Naive B cell (primary cell): ENCODE results near the gene SNCB. TPM values are rescaled to one million over a fixed set of nuclear protein-coding genes. Genes with fewer than 3 reads are reported as not detected.
"Not testable (repeated sequence)": the region's sequence is repeated elsewhere in the genome, so short reads cannot be mapped to it uniquely, and the experiment has no call there.

ENCODE experiments used
- ATAC-seq, 2 donors: fragments of 150-1000 bp; cut with Tn5 transposase; 2 replicates each; pipeline ENCODE4 v1.10.0; 2021; ENCODE audit warnings: low read depth in 2 of 2, mild to moderate bottlenecking in 2 of 2, moderate library complexity in 2 of 2
- DNase-seq: peaks from one replicate; pipeline ENCODE4 v3.0.0; 2022
- H3K27ac Mint-ChIP-seq, 6 donors: one replicate each; pipeline ENCODE4 v1.8.0; 2020 to 2022; ENCODE audit warnings: mild to moderate bottlenecking in 6 of 6, mixed read lengths in 6 of 6, moderate library complexity in 5 of 6, inconsistent platforms in 2 of 6
- H3K27me3 Mint-ChIP-seq, 3 donors: one replicate each; pipeline ENCODE4 v1.8.0; 2021 to 2022; ENCODE audit warnings: mixed read lengths in 3 of 3, mild to moderate bottlenecking in 1 of 3
- H3K36me3 Mint-ChIP-seq, 2 donors: one replicate each; pipeline ENCODE4 v1.8.0; 2020 to 2022; ENCODE audit warnings: mixed read lengths in 2 of 2, inconsistent platforms in 1 of 2, mild to moderate bottlenecking in 1 of 2
- H3K4me1 Mint-ChIP-seq, 3 donors: one replicate each; pipeline ENCODE4 v1.8.0; 2020 to 2022; ENCODE audit warnings: mixed read lengths in 3 of 3, inconsistent platforms in 1 of 3, mild to moderate bottlenecking in 1 of 3, moderate library complexity in 1 of 3
- H3K4me3 Mint-ChIP-seq, 8 donors: one replicate each; pipeline ENCODE4 v1.8.0; 2020 to 2022; ENCODE audit warnings: mild to moderate bottlenecking in 8 of 8, mixed read lengths in 8 of 8, moderate library complexity in 8 of 8, inconsistent platforms in 2 of 8
- H3K9me3 Mint-ChIP-seq, 7 donors: one replicate each; pipeline ENCODE4 v1.8.0; 2020 to 2022; ENCODE audit warnings: mixed read lengths in 7 of 7, mild to moderate bottlenecking in 5 of 7, inconsistent platforms in 2 of 7, moderate library complexity in 1 of 7
- polyA plus RNA-seq, 6 donors: library from polyadenylated mRNA; unstranded; fragments of 300-500 nt; fragmentation: Illumina TruSeq; gene quantifications; one replicate each; pipeline ENCODE4 v1.2.3, GENCODE V29; 2021; ENCODE audit warnings: low read depth in 6 of 6

The SNCB gene
- polyA plus RNA-seq, 6 donors from 2014 or later, result 0.34 to 1.1 (median 1.0) TPM; not detected in 1

DNA sequence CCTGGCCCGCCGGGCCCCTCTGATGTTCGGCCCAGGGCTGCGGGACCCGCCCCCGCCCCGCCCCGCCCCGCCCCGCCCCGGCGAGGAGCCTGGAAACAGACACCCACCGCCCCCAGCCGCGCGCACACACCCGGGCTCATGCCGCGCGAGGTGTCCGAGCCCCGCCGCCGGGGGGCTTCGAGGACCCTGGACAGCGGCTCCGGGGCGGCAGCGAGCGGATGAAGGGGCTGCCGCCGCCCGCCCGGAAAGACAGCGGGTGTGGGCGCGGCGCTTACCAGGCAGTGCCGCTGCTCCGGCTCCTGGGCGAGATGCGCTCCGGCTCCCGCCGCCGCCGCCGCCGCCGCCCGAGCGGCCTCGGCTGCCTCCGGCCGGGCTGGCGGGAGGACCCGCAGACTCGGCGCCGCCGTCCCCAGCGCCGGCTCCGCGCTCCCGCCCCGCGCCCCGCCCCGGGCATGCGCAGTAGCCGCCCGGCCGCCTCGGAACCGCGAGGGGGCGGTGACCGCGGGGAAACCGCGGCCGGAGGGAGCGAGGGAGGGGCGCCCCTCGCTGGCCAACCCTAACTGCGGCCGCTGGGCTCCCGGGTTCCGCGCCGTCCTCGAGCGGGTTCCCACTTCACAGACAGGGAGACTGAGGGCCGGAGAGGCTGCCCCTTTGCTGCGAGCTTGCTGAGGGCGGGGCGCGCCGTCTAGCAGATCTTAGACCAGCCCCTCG lies 20.5 kb downstream of the SNCB start, which contains the start of gene GPRIN1:
GPRIN1 (minus strand) TSS at position 433 of the 711 bp plus-strand sequence. CDS start 10,322 bp downstream, outside the sequence.
- DNase-seq (peak; percentile 66), ATAC-seq (peak; percentile 65 to 74)
- Mint-ChIP-seq H3K27me3 (peaks cover 19 to 36% (median 27%) of the 10 kb centered on the region in 3 donors), H3K9me3 (no peaks in the 10 kb centered on the region), H3K4me1 (peaks cover 10 to 18% (median 15%) of the 10 kb centered on the region in 3 donors), H3K36me3 (no peaks in the 10 kb centered on the region), H3K4me3 (peak within 1 kb of the TSS; percentile 87 to 98 (median 94)), H3K27ac (peak within 1 kb of the TSS in 5 of 6 donors; percentile 27 to 96 (median 78))

DNA sequence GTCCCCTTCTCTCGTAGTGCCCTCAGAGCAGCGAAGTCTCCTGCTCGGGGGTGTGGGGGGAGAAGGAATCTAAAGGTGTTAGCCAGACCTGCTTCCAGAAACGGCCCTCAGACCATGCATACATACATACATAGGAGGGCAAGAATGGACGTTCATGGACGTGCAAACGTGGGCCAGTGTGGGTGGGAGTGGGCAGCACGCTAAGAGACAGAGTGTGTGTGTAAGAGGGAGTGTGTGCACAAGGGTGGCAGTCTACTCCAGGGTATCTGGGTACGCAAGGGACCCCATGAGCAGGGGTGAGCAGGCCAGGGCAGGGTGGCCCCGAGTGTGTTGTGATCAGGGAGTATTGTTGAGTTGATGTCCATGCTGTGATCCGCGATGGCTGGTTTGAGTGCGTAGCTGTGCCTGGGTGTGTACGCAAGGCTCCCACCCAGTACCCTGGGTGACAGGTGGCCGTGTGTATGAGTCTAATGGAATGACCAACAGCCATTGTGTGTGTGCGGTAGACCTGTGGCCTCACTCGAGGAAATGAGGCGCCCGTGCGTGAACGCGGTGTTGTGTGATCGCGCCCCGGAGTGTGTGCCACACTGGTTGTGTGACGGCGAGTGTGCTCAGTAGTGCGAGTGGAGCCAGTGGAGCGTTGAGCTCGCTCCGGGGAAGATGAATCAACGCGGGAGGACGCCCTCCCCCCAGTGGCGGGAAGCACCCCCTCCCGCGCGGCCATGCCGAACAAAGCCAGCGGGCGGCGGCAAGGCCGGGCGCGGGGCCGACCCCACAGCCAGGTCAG lies 21.2 kb downstream of the SNCB start:
- peak; percentile 62 to 67 for ATAC-seq
- no peaks in the 10 kb centered on the region for H3K9me3 Mint-ChIP-seq
- peaks cover 19 to 29% (median 21%) of the 10 kb centered on the region in 3 donors for H3K27me3 Mint-ChIP-seq
- H3K4me3 Mint-ChIP-seq, result peak overlapping the region; percentile 87 to 98 (median 94)
- H3K27ac Mint-ChIP-seq, result peak overlapping the region in 4 of 6 donors; percentile 54 to 96 (median 84)
- H3K36me3 Mint-ChIP-seq, result no peaks in the 10 kb centered on the region
- H3K4me1 Mint-ChIP-seq, result peaks cover 10 to 18% (median 15%) of the 10 kb centered on the region in 3 donors
- no peak for DNase-seq

DNA sequence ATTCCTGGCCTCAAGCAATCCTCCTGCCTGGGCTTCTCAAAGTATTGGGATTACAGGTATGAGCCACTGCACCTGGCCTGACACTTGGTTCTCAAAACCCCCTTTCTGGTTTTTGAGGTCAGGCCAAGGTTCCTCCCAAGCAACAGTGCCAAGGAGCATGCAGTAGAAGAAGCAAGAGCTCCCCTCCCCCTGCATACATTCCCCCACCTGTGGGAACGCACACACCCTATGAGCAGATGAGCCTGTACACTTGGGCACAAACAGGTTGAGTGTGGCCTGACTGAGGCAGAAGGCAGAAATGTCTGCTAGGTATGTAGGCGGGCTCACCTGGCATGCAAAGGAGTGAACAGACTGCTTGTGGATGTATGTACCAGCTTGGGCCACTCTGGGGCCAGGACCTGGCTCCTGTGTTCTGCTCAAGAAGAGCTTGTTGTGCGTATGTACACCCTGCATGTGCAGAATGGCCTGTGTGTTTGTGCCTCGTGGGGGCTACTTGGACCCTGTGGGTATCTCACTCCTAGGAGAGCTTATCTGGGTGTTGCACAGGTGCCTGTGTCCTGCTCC lies 22.1 kb downstream of the SNCB start:
- Mint-ChIP-seq H3K9me3 (no peaks in the 10 kb centered on the region), H3K4me1 (peaks cover 10 to 18% (median 15%) of the 10 kb centered on the region in 3 donors), H3K27me3 (peaks cover 14 to 19% (median 15%) of the 10 kb centered on the region in 3 donors), H3K4me3 (peak overlapping the region; percentile 87 to 98 (median 94)), H3K36me3 (no peaks in the 10 kb centered on the region), H3K27ac (no peak overlapping the region)
- DNase-seq (no peak), ATAC-seq (no peak)

DNA sequence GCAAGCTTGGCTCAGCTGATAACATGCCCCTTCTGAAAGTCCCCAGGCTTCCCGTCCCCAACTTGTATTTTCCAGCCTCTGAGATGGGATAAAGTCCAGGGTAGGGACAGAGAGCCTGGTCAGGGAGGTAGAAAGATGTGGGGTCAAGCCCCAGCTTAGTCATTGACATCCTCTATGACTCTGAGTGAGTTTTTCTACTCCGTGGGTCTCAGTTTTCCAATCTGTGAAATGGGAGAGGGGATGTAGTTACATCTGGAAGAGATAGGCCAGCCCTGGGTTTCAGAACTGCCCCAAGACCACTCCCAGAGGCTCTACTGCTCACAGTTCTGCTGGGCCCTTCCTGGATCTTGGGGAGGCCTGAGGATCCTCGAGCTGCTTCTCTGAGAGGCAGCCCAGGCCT lies 23.5 kb downstream of the SNCB start:
- H3K27ac Mint-ChIP-seq, result no peak overlapping the region
- no peaks in the 10 kb centered on the region for H3K9me3 Mint-ChIP-seq
- H3K4me1 Mint-ChIP-seq, result peaks cover 10 to 16% (median 15%) of the 10 kb centered on the region in 3 donors
- ATAC-seq (no peak), DNase-seq (no peak)
- H3K36me3 Mint-ChIP-seq, result no peaks in the 10 kb centered on the region
- H3K27me3 Mint-ChIP-seq, result peaks cover 5 to 7% (median 6%) of the 10 kb centered on the region in 3 donors
- H3K4me3 Mint-ChIP-seq, result peak overlapping the region in 1 of 8 donors; percentile 63

GRCh38 chr5:176606032-176606431 lies 24.3 kb downstream of the SNCB start:
- H3K4me1 Mint-ChIP-seq, result peaks cover 10 to 13% (median 12%) of the 10 kb centered on the region in 3 donors
- no peaks in the 10 kb centered on the region for H3K9me3 Mint-ChIP-seq
- peak overlapping the region in 1 of 8 donors; percentile 63 for H3K4me3 Mint-ChIP-seq
- H3K36me3 Mint-ChIP-seq, result no peaks in the 10 kb centered on the region
- H3K27ac Mint-ChIP-seq, result no peak overlapping the region
- DNase-seq (no peak), ATAC-seq (no peak)
- peaks cover 0 to 3% (median 0%) of the 10 kb centered on the region in 3 donors for H3K27me3 Mint-ChIP-seq

GRCh38 chr5:176603091-176603490 lies 27.2 kb downstream of the SNCB start:
- Mint-ChIP-seq H3K4me1 (no peaks in the 10 kb centered on the region), H3K27me3 (peaks cover 3 to 11% (median 9%) of the 10 kb centered on the region in 3 donors), H3K36me3 (peaks cover 0 to 5% of the 10 kb centered on the region in 2 donors), H3K27ac (peak overlapping the region in 1 of 6 donors; percentile 47), H3K4me3 (no peak overlapping the region), H3K9me3 (no peaks in the 10 kb centered on the region)
- no peak for DNase-seq
- ATAC-seq, result no peak

DNA sequence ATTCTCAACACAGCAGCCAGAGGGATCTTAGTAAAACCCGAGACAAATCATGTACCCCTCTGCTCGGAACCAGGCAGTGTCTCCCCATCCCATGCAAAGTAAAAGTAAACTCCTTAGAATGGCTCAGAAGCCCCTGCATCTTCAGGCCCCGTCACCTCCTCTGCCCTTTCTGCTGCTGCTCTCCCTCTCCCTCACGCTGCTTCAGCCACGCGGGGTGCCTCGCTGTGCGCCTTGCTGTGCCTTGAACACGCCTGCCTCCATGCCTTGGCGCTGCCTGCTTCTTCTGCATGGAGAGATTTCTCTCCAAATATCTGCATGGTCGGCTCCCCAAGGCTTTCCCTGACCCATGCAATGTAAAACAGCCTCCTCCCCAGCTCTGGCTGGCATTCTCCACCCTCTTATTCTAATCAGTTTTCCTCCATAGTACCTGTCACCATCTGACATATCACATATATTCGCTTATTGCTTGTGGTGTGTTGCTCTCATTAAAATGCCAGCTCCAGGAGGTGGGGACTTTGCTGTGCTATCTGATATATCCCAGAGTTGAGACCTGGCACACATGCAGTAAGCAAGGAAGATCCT lies 28.3 kb downstream of the SNCB start:
- Mint-ChIP-seq H3K36me3 (peaks cover 0 to 5% of the 10 kb centered on the region in 2 donors), H3K27ac (no peak overlapping the region), H3K27me3 (peaks cover 3 to 13% (median 11%) of the 10 kb centered on the region in 3 donors), H3K4me1 (no peaks in the 10 kb centered on the region), H3K4me3 (no peak overlapping the region), H3K9me3 (no peaks in the 10 kb centered on the region)
- ATAC-seq (no peak), DNase-seq (no peak)

GRCh38 chr5:176599749-176600430 lies 30.4 kb downstream of the SNCB start:
- H3K27me3 Mint-ChIP-seq, result peaks cover 3 to 28% (median 24%) of the 10 kb centered on the region in 3 donors
- H3K4me1 Mint-ChIP-seq, H3K27ac Mint-ChIP-seq, H3K9me3 Mint-ChIP-seq, DNase-seq, ATAC-seq, H3K36me3 Mint-ChIP-seq: not testable (repeated sequence)
- H3K4me3 Mint-ChIP-seq, result peak overlapping the region in 1 of 8 donors; percentile 26

GRCh38 chr5:176597417-176598389 lies 32.6 kb downstream of the SNCB start:
- H3K36me3 Mint-ChIP-seq, result peaks cover 0 to 5% of the 10 kb centered on the region in 2 donors
- no peak overlapping the region for H3K27ac Mint-ChIP-seq
- ATAC-seq (no peak), DNase-seq (no peak)
- H3K27me3 Mint-ChIP-seq, result peaks cover 3 to 33% (median 24%) of the 10 kb centered on the region in 3 donors
- peaks cover 6 to 8% (median 6%) of the 10 kb centered on the region in 3 donors for H3K4me1 Mint-ChIP-seq
- H3K9me3 Mint-ChIP-seq, result no peaks in the 10 kb centered on the region
- peak overlapping the region in 6 of 8 donors; percentile 39 to 79 (median 58) for H3K4me3 Mint-ChIP-seq

DNA sequence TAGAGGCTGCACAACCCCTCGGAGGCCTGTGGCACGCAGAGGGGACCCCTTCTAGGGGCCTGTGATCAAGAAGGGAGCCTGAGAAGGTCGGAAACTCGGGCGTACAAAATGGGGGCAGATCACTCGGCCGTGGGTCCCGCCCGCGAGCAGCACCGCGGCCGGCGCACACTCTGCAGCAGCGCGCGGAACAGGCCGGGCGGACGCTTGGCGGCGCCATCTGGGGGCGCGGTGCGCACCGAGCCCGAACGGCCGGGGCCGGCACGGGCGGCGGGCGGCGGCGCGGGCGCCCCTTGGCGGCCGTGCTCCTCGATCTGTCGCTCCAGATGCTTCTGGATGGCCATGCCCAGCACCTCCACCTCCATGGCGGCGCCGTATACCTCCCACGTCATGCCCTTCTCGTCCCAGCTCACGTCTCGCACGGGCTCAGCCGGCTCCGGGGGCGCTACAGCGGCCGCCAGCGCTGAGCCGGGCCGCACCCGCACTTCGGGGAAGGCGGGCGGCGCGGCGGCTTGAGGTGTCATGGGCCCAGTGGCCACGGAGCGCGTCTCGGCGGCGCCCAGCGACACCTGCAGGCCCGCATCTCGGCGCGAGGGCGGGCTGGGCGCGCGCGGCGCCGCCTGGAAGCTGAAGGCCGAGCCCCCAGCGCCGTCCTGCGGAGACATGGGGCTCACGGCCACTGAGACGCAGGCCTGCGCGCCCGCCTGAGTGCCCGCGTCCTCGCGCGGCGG lies 33.5 kb downstream of the SNCB start:
- Mint-ChIP-seq H3K36me3 (peaks cover 0 to 5% of the 10 kb centered on the region in 2 donors), H3K27me3 (peaks cover 3 to 33% (median 24%) of the 10 kb centered on the region in 3 donors), H3K4me3 (peak overlapping the region in 7 of 8 donors; percentile 72 to 83 (median 77)), H3K4me1 (peaks cover 6 to 8% (median 6%) of the 10 kb centered on the region in 3 donors), H3K27ac (peak overlapping the region in 2 of 6 donors; percentile 66 to 67), H3K9me3 (no peaks in the 10 kb centered on the region)
- ATAC-seq (peak; percentile 82 to 86), DNase-seq (peak; percentile 43)

- Mint-ChIP-seq H3K36me3 (peaks cover 0 to 5% of the 10 kb centered on the region in 2 donors), H3K4me3 (peak overlapping the region in 7 of 8 donors; percentile 63 to 83 (median 77)), H3K27me3 (peaks cover 0 to 33% (median 24%) of the 10 kb centered on the region in 3 donors), H3K9me3 (no peaks in the 10 kb centered on the region), H3K4me1 (peaks cover 6 to 8% (median 6%) of the 10 kb centered on the region in 3 donors), H3K27ac (peak overlapping the region in 2 of 6 donors; percentile 66 to 67)
- ATAC-seq, result no peak
- no peak for DNase-seq
Measured at GRCh38 chr5:176596069-176596644, 34.2 kb downstream of the SNCB start.
